Right lobe of liver (tissue), 6 donors: ENCODE data around the gene DTX3. TPM values are rescaled to one million over a fixed set of nuclear protein-coding genes. Genes with fewer than 3 reads are reported as not detected.
A peak's percentile ranks its signal among the peaks of the same experiment; 100 is the strongest.

Experiments used
- ATAC-seq, 4 donors: fragments of 200-7000 bp; cut with Tn5 transposase; one replicate each; pipeline ENCODE4 v1.9.1; 2020; ENCODE audit warnings: mild to moderate bottlenecking in 4 of 4, moderate library complexity in 4 of 4
- DNase-seq, 3 donors: peaks; one replicate each; pipeline ENCODE4 v3.0.0-alpha.2; 2020
- H3K27ac ChIP-seq, 3 donors: fragments of 200-600 bp; one replicate each; pipeline ENCODE4 v1.8.0; 2022
- H3K27me3 ChIP-seq, 2 donors: fragments of 200-600 bp; one replicate each; pipeline ENCODE4 v1.8.0; 2022
- H3K36me3 ChIP-seq, 4 donors: fragments of 200-600 bp; sonication (generic) in 1 of 4; one replicate each; pipeline versions ENCODE4 v1.5.1 to v1.8.0; 2017 to 2022; ENCODE audit warnings: control low read depth in 1 of 4
- H3K4me1 ChIP-seq, 4 donors: fragments of 200-600 bp; sonication (generic) in 1 of 4; one replicate each; pipeline versions ENCODE4 v1.5.1 to v1.8.0; 2017 to 2022; ENCODE audit warnings: control low read depth in 1 of 4
- H3K4me3 ChIP-seq, 3 donors: fragments of 200-600 bp; one replicate each; pipeline ENCODE4 v1.8.0; 2022
- H3K9me3 ChIP-seq, 4 donors: fragments of 200-600 bp; sonication (generic) in 1 of 4; one replicate each; pipeline versions ENCODE4 v1.5.1 to v1.8.0; 2017 to 2022; ENCODE audit warnings: control low read depth in 1 of 4
- POLR2A ChIP-seq: fragments of 450-650 bp; IDR thresholded peaks from one replicate; pipeline ENCODE4 v1.6.1; 2017; ENCODE audit warnings: antibody characterized with exemption, mild to moderate bottlenecking
- WGBS: methylation state at CpG from one replicate; pipeline ENCODE4 v1.1.6; 2018; ENCODE audit warnings: low coverage, low lambda C conversion rate; ENCODE audit not compliant: insufficient coverage; ENCODE audit errors: missing lambda C conversion rate; 5-methylcytosine and 5-hydroxymethylcytosine counted together
- intact Hi-C, 2 donors: fragments of 100-400 bp; cut with DNase I; formaldehyde crosslinking; loops; one replicate each; pipeline versions ENCODE4 v1.11.2 to v1.14.1; 2022
- total RNA-seq, 6 experiments: library from RNA; depleted of rRNA in 2 of 6; stranded (reverse); fragments of >200 nt in 2 of 6; fragmentation: NEBNext Ultra II Directional in 3 of 6; extraction: Animal tissue kit (Norgen Biotek cat#: 25700) in 3 of 6; gene quantifications; one replicate each; pipeline versions ENCODE4 v1.1.0 to v1.2.4, GENCODE V29; 2016 to 2023
- TF ChIP-seq, protein P1 (sequence below), 4 donors: fragments of 200-600 bp in 3 of 4; fragments of 450-650 bp in 1 of 4; IDR thresholded peaks; one replicate each; pipeline versions ENCODE4 v1.5.1 to v1.8.0; 2016 to 2022; ENCODE audit warnings: antibody characterized with exemption in 4 of 4, mild to moderate bottlenecking in 2 of 4
- donor health status: DM: no; HTN: yes; CAD: no.
- donor health status: DM: no; HTN: no; CAD: no.
- donor health status: DM: no; HTN: no; CAD: no.
- donor health status: DM: no; HTN: yes; CAD: no.
- donor health status: DM: no; HTN: yes; CAD: no.

Gene DTX3
- total RNA-seq, 6 experiments from 2014 or later: 0.86 to 2.7 (median 1.9) TPM

- Histone ChIP-seq H3K4me1 (peaks cover 0 to 21% (median 5%) of the 10 kb centered on the region in 4 donors), H3K36me3 (no peaks in the 10 kb centered on the region), H3K27ac (peak overlapping the region in 1 of 3 donors; percentile 35), H3K4me3 (peak overlapping the region; percentile 93 to 98 (median 96)), H3K9me3 (no peaks in the 10 kb centered on the region), H3K27me3 (no peaks in the 10 kb centered on the region)
- intact Hi-C loops: no loop called here
- ATAC-seq: no peak
- TF ChIP-seq, protein P1, sequence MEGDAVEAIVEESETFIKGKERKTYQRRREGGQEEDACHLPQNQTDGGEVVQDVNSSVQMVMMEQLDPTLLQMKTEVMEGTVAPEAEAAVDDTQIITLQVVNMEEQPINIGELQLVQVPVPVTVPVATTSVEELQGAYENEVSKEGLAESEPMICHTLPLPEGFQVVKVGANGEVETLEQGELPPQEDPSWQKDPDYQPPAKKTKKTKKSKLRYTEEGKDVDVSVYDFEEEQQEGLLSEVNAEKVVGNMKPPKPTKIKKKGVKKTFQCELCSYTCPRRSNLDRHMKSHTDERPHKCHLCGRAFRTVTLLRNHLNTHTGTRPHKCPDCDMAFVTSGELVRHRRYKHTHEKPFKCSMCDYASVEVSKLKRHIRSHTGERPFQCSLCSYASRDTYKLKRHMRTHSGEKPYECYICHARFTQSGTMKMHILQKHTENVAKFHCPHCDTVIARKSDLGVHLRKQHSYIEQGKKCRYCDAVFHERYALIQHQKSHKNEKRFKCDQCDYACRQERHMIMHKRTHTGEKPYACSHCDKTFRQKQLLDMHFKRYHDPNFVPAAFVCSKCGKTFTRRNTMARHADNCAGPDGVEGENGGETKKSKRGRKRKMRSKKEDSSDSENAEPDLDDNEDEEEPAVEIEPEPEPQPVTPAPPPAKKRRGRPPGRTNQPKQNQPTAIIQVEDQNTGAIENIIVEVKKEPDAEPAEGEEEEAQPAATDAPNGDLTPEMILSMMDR (IDR thresholded peaks at IDR 0.05): no peak
- TF ChIP-seq POLR2A: no peak
- no peak for DNase-seq
- 9% methylated on average over 2 of the region's 2 CpGs for WGBS
Observed at GRCh38 chr12:57590479-57590863, 14.2 kb upstream of the DTX3 start.

DNA sequence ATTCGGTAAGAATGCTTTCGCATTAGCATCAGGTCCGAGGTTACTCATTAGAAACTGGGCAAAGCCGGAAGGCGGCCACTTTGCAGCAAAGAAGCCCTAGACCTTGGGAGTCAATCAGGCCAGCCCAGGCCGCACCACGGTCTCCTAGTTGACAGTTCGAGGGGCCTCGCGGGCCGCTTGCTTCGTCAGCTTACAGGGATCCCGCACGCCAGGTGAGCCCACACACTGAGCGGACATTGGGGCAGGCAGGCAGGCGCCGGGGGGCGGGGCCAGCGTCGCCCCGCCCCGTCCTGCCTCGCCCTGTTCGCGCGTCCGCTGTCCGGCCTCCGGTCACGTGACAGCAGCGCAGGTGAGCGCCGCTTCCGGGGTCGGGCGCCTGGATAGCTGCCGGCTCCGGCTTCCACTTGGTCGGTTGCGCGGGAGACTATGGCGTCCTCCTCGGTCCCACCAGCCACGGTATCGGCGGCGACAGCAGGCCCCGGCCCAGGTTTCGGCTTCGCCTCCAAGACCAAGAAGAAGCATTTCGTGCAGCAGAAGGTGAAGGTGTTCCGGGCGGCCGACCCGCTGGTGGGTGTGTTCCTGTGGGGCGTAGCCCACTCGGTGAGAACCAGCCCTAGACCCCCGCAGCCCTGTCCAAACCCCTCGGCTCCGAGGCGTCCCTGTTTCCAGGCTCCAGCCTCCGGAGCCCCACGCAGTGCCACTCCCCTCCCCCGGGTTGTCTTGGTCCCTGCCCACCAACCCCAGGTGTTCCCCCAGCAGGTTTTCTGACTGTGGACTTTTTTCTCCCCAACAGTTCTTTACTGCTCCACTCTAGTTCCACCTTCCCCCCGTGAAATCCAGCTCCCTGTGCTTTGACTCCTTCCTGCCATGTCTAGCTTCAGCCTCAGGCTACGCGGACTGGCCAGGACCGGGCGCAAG is 13.5 kb upstream of the DTX3 start, which contains the start of gene PIP4K2C:
Gene PIP4K2C, plus strand, starts transcription at position 329 of the 918 bp plus-strand sequence. Its CDS starts 98 bp downstream, at position 427.
- ATAC-seq (peak; percentile 96 to 98 (median 98)), DNase-seq (peak; percentile 88 to 91 (median 89))
- intact Hi-C loops: no loop called here
- Histone ChIP-seq H3K4me1 (peaks cover 0 to 21% (median 5%) of the 10 kb centered on the region in 4 donors), H3K36me3 (peaks cover 0 to 6% (median 0%) of the 10 kb centered on the region in 4 donors), H3K27ac (peak within 1 kb of the TSS in 1 of 3 donors; percentile 51), H3K27me3 (no peaks in the 10 kb centered on the region), H3K4me3 (peak within 1 kb of the TSS; percentile 93 to 98 (median 96)), H3K9me3 (no peaks in the 10 kb centered on the region)
- TF ChIP-seq POLR2A: peak; percentile 66
- TF ChIP-seq, protein P1 (IDR thresholded peaks at IDR 0.05): no peak
- WGBS: under 1% methylated on average over 28 of the region's 69 CpGs

GRCh38 chr12:57591782-57592325 is 12.8 kb upstream of the DTX3 start:
- no peak for ATAC-seq
- H3K27ac ChIP-seq: no peak overlapping the region
- no peak for DNase-seq

GRCh38 chr12:57592551-57593165 is 12.0 kb upstream of the DTX3 start:
- intact Hi-C loops: no loop called here
- 80% methylated on average over 2 of the region's 2 CpGs for WGBS
- Histone ChIP-seq H3K27me3 (no peaks in the 10 kb centered on the region), H3K36me3 (peaks cover 0 to 6% (median 2%) of the 10 kb centered on the region in 4 donors), H3K4me3 (no peak overlapping the region), H3K27ac (no peak overlapping the region), H3K9me3 (no peaks in the 10 kb centered on the region), H3K4me1 (peaks cover 0 to 11% (median 3%) of the 10 kb centered on the region in 4 donors)
- ATAC-seq: no peak
- TF ChIP-seq, protein P1 (IDR thresholded peaks at IDR 0.05): no peak
- TF ChIP-seq POLR2A: no peak
- no peak for DNase-seq

More at GRCh38 chr12:57591782-57592325, 12.8 kb upstream of the DTX3 start:
- Histone ChIP-seq H3K27me3 (no peaks in the 10 kb centered on the region), H3K4me3 (peak overlapping the region; percentile 93 to 98 (median 96)), H3K36me3 (peaks cover 0 to 6% (median 2%) of the 10 kb centered on the region in 4 donors), H3K9me3 (no peaks in the 10 kb centered on the region), H3K4me1 (peaks cover 0 to 15% (median 5%) of the 10 kb centered on the region in 4 donors)
- 32% methylated on average over 8 of the region's 10 CpGs for WGBS
- intact Hi-C loops: no loop called here
- no peak for TF ChIP-seq POLR2A
- TF ChIP-seq, protein P1 (IDR thresholded peaks at IDR 0.05): no peak
